GM21367 (cell line): ENCODE data around the gene ZNF784.

Experiments
- ATAC-seq: cut with Tn5 transposase; IDR thresholded peaks from one replicate; pipeline ENCODE4 v1.9.1; 2021; ENCODE audit not compliant: unreplicated experiment

ZNF784 gene

GRCh38 chr19:55603581-55604292 is 20.6 kb downstream of the ZNF784 start:
- no peak for ATAC-seq

- no peak for ATAC-seq
Observed at GRCh38 chr19:55603115-55603514, 21.3 kb downstream of the ZNF784 start.

- no peak for ATAC-seq
Observed at GRCh38 chr19:55602104-55603001, 22.0 kb downstream of the ZNF784 start.

GRCh38 chr19:55601084-55601483 is 23.3 kb downstream of the ZNF784 start:
- no peak for ATAC-seq

GRCh38 chr19:55600662-55601028 is 23.7 kb downstream of the ZNF784 start:
- ATAC-seq: no peak

- ATAC-seq: peak; percentile 29
Observed at GRCh38 chr19:55599842-55600661, 24.3 kb downstream of the ZNF784 start, which contains the start of gene ZNF524. Gene ZNF524 (plus strand): TSS chr19:55600288. CDS start chr19:55602113, 1,825 bp downstream.

GRCh38 chr19:55599468-55599841 is 24.9 kb downstream of the ZNF784 start, which contains the start of gene FIZ1:
Gene FIZ1 (minus strand): TSS chr19:55599517. CDS start chr19:55597865, 1,652 bp downstream.
- ATAC-seq: peak; percentile 36

- ATAC-seq: peak; percentile 36
Observed at GRCh38 chr19:55598719-55599467, 25.5 kb downstream of the ZNF784 start.

- no peak for ATAC-seq
Observed at GRCh38 chr19:55598034-55598433, 26.3 kb downstream of the ZNF784 start.

- no peak for ATAC-seq
Observed at GRCh38 chr19:55597501-55597921, 26.9 kb downstream of the ZNF784 start.

- ATAC-seq: no peak
Observed at GRCh38 chr19:55596304-55596703, 28.1 kb downstream of the ZNF784 start.

- no peak for ATAC-seq
Observed at GRCh38 chr19:55594996-55595545, 29.3 kb downstream of the ZNF784 start.

- ATAC-seq: no peak
Observed at GRCh38 chr19:55593096-55593772, 31.1 kb downstream of the ZNF784 start.

- ATAC-seq: no peak
Observed at GRCh38 chr19:55592391-55593090, 31.8 kb downstream of the ZNF784 start.

GRCh38 chr19:55591555-55591954 is 32.8 kb downstream of the ZNF784 start:
- no peak for ATAC-seq

GRCh38 chr19:55590617-55591016 is 33.7 kb downstream of the ZNF784 start:
- no peak for ATAC-seq

- ATAC-seq: no peak
Observed at GRCh38 chr19:55590109-55590508, 34.3 kb downstream of the ZNF784 start.

- ATAC-seq: no peak
Observed at GRCh38 chr19:55588738-55589137, 35.6 kb downstream of the ZNF784 start.
